ENCODE data around the gene ACTA1. TPM values are rescaled to one million over a fixed set of nuclear protein-coding genes. Genes with fewer than 3 reads are reported as not detected.
A peak's percentile ranks its signal among the peaks of the same experiment; 100 is the strongest.
"Not testable (repeated sequence)": the region's sequence is repeated elsewhere in the genome, so short reads cannot be mapped to it uniquely, and the experiment has no call there.

Gene ACTA1
- total RNA-seq (2014; rRNA removed; shearing (Covaris generic)) = not detected in 2 replicates
- polyA plus RNA-seq (2014; cell fraction: nucleus; rRNA removed) = 0.06 TPM in 1 of 2 replicates, not detected in the other

GRCh38 chr1:229434005-229434640 is at the start of gene ACTA1:
ACTA1 (minus strand) TSS chr1:229434094; CDS start chr1:229433115, 979 bp downstream.
- no peak for DNase-seq (ENCODE audit: extremely low read depth, low read depth)

DNA sequence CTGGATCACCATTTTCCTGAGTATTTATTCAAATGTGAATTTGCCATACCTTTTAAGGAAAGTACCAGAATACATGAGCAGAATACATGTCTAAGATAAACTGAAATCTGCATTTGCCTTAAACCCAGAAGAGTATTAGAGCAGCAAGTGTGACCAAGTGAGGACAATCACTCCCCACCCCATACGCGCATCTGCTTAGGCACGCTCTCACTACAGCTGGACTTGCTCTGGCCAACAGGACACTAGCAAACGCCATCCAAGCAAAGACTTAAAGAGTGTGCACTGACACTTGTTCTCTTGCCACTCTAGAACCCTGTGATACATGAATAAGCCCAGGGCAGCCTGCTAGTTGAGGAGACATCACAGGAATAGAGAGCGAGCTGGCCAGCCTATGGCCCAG is 48.6 kb upstream of the ACTA1 start:
- no peak for DNase-seq (ENCODE audit: extremely low read depth, low read depth)

GRCh38 chr1:229480495-229480894 is 46.6 kb upstream of the ACTA1 start:
- DNase-seq (ENCODE audit: extremely low read depth, low read depth) = no peak

DNA sequence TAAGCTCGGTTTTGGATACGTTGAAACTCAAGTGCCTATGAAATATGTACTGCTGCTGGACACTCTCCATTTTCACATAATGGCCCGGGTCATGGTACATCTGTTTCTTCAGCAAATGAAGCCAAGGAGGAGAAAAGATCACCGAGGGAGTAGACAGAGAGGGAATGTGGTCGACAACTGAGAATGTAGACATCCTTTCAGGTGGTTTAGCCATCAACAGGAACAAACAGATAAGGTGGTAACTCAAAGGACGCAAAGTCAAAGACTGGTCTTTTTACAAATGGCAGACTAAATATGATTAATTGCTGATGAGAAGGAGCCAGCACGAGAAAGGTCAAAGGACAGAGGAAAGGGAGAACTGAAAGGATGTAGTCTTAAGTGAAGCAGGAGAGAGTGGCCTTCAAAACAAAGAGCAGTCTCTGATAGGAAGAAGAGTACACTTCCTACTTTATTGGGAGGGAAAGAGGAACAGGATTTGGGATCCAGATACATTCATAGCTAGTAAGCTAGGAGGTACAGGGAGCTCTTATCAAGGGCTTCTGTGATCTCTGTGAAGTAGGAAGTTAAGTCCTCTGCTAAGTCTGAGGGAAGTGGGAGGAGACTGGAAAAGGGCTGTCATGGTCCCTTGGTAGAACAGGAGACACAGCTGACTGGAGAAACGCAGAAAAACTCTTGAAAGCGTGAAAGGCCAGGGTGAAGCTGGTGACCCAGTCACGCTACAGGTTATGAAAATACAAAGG is 45.9 kb upstream of the ACTA1 start:
- DNase-seq (ENCODE audit: extremely low read depth, low read depth) = no peak

- DNase-seq (ENCODE audit: extremely low read depth, low read depth) = no peak
Measured at GRCh38 chr1:229478852-229479251, 45.0 kb upstream of the ACTA1 start.

DNA sequence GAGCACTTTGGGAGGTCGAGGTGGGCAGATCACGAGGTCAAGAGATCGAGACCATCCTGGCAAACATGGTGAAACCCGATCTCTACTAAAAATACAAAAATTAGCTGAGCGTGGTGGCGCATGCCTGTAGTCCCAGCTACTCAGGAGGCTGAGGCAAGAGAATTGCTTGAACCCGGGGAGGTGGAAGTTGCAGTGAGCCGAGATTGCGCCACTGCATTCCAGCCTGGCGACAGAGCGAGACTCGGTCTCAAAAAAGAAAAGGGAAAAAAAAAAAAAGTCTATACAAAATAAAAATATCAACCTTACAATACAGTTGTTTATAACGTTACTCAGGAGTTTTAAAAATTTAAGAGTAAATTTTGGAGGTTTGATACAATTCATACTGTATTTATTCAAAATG is 42.0 kb upstream of the ACTA1 start:
- DNase-seq (ENCODE audit: extremely low read depth, low read depth) = not testable (repeated sequence)

GRCh38 chr1:229474509-229474908 is 40.6 kb upstream of the ACTA1 start:
- no peak for DNase-seq (ENCODE audit: extremely low read depth, low read depth)

- no peak for DNase-seq (ENCODE audit: extremely low read depth, low read depth)
Measured at GRCh38 chr1:229471175-229471574, 37.3 kb upstream of the ACTA1 start.

DNA sequence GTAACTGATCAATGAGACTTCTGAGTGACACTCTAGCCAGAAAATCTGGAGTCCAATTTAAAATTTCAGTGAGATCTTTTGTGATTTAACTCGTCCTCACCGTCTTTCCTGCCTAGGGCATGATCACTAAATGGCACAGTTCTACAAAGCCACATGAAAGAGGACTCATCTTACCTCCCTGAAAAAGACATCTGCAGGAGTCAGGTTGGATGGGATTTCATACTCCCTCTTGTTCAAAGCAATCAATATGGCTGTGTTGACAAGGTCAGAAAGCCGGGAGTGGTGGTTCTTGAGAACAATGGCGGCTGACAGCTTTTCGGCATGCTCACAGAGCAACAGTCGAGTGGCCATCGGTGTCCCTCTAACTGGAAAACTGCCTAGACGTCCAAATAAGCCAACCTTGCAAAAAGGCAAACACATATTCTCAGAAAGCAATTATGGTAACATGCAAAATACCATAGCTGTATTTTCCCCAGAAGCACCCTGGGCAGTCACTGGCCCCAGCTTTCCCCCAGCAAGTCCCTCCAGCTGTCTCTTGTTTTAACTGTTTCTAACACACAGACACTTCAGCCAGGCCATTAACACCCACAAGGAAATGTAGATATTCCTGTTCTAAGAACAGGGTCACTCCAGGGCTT is 36.6 kb upstream of the ACTA1 start:
- no peak for DNase-seq (ENCODE audit: extremely low read depth, low read depth)

DNA sequence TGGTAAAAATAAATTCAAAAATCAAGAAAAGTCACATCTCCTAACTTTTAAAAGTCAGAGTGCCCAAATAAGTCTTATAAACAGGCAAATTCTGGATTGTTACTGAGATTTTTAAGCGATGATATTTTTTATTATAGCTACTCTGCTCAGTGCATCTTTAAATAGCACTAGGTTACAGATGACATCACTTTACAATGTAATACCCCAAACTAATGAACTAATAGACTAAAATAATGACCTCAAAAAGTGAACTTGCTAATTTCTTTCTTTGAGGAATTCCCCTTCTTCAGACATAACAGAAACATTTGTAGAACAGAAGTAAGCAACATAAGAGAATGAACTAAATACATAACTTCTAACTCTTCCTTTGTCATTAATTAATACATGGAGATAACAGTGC is 33.0 kb upstream of the ACTA1 start:
- no peak for DNase-seq (ENCODE audit: extremely low read depth, low read depth)

GRCh38 chr1:229464672-229465071 is 30.8 kb upstream of the ACTA1 start:
- no peak for DNase-seq (ENCODE audit: extremely low read depth, low read depth)

DNA sequence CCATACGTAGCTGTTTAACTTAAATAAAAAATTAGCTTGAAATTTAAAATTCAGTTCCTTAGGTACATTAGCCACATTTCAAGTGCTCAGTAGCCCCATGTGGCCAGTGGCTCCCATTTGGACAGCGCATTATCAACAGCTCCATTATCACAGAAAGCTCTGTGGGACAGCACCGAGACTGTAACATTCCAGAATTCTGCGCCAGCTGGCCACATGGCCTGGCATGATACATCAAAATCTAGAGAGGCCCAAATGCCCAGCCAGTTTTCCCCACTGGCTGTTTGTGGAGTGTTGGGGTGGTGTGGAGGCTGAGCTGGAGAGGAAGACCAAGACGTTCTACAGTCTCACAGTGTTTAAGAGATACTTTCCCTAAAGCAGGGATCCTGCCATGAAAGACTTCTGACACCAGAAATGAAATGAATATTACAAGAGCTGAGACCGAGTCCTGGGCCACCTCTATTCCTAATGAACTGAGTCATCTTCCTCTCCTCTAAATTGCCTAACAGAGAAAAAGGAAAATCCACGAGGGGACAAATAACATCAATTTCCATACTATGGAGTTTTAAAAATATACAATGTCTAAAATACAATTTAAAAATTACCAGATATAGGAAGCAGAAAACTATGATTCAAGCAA is 27.3 kb upstream of the ACTA1 start:
- DNase-seq (ENCODE audit: extremely low read depth, low read depth) = no peak

GRCh38 chr1:229459815-229460214 is 25.9 kb upstream of the ACTA1 start:
- DNase-seq (ENCODE audit: extremely low read depth, low read depth) = no peak

DNA sequence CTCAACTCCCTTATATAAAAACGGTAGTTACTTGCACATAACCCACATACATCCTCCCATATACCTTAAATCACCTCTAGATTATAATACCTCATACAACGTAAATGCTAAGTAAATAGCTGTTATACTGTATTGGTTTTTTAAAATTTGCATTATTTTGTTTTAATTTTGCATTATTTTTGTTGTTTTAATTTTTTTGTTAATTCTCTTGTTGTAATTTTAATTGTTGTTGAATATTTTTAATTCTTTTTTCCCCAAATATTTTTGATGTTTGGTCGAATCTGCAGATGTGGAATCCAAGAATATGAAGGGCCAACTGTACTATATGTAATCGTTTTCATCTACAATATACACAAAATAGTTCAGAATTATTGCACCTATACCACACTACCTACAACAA is 23.5 kb upstream of the ACTA1 start:
- DNase-seq (ENCODE audit: extremely low read depth, low read depth) = no peak

DNA sequence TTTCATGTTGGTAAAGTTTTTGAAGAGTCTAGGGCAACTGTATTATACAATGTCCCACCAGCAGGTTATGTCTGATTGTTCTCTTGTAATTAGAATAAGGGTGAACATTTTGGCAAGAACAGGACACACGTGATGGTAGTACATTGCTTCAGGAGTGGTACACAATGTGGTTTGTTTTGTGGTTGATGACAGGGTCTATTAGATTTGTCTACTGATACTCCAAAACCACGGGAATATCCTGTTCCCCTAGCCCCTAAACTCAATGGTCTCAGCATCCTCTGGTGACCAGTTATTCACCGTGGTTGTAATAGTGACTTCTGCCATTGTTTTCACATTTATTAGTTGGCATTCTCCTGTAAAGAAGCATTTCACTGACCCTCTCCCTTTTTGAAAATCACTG is 22.1 kb upstream of the ACTA1 start:
- DNase-seq (ENCODE audit: extremely low read depth, low read depth) = no peak

GRCh38 chr1:229454056-229454455 is 20.2 kb upstream of the ACTA1 start:
- no peak for DNase-seq (ENCODE audit: extremely low read depth, low read depth)

- DNase-seq (ENCODE audit: extremely low read depth, low read depth) = peak; percentile 24
Measured at GRCh38 chr1:229452956-229453801, 19.3 kb upstream of the ACTA1 start.

- no peak for DNase-seq (ENCODE audit: extremely low read depth, low read depth)
Measured at GRCh38 chr1:229448845-229449244, 15.0 kb upstream of the ACTA1 start.

GRCh38 chr1:229448354-229448753 is 14.5 kb upstream of the ACTA1 start:
- no peak for DNase-seq (ENCODE audit: extremely low read depth, low read depth)

DNA sequence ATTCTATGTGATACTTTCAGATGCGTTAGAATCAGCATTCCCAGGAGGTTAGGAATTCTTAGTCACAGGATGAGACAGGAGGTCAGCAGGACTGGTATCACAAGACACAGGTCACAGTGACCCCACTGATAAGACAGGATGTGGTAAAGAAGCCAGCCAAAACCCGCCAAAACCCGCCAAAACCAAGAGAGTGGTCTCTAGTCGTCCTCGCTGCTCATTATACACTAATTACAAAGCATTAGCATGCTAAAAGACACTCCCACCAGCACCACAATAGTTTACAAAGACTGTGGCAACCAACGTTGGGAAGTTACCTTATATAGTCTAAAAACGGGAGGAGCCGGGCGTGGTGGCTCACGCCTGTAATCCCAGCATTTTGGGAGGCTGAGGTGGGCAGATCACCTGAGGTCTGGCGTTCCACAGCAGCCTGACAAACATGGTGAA is 13.9 kb upstream of the ACTA1 start:
- DNase-seq (ENCODE audit: extremely low read depth, low read depth) = no peak

Measured in NCI-H460 (cell line).